GM19397 (cell line): ENCODE data around the gene HS2ST1.
A peak's percentile ranks its signal among the peaks of the same experiment; 100 is the strongest.

Source experiments
- ATAC-seq: cut with Tn5 transposase; IDR thresholded peaks from one replicate; pipeline ENCODE4 v1.9.1; 2021; ENCODE audit warnings: mild to moderate bottlenecking, moderate library complexity; ENCODE audit not compliant: unreplicated experiment

HS2ST1 gene

DNA sequence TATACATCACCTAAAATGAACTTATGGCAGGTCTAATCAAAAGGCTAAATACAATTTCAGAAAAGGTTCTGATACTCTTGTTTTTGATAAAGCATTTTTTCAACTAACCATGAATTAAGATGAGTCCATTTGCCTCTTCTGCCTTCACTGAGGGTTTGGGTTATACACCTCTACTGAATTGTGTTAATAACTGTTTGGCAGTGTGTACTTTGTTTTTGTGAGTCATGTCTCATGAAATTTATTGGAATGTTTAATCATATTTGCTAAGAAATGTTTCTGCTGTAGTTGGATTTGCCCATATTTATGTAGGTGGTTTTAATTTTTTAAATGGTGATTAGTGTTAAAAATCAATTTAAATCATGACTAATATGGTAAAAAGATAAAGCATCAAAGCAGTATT is 190.5 kb downstream of the HS2ST1 start:
- ATAC-seq = no peak

DNA sequence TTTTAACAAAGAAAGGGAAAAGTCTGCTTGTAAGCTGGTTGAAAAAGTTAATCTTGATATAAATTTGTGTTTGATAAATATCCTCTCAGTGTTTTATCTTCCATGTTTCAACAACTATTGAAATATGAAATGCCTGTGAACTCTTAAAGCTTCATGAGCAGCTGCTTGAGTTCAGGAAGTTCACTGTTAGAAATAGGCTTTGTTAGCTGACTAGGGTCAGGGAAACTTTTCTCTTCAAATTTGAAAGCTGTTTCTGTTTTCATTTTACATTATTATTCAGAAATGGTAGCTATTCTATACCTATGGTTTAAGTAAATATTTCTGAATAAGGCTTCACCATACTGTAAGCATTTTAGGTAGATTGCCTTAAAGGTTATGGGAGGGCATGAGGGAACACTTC is 191.7 kb downstream of the HS2ST1 start:
- no peak for ATAC-seq

DNA sequence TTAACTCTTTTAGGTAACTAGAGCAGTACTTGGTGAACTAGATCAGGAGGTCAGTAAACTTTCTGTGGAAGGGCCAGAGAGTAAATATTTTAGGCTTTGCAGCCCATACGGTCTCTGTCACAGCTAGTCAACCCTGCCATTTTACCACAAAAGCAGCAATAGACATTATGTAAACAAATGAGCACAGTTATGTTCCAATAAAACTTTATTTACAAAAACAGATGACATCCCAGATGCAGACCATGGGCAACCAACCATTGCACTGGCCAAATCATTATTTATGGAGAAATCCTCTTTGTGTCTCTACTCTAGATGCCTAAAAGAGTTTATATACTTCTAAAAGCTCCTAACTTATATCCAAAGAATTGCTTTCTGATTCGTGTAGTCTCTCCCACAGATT is 192.4 kb downstream of the HS2ST1 start:
- ATAC-seq = no peak

DNA sequence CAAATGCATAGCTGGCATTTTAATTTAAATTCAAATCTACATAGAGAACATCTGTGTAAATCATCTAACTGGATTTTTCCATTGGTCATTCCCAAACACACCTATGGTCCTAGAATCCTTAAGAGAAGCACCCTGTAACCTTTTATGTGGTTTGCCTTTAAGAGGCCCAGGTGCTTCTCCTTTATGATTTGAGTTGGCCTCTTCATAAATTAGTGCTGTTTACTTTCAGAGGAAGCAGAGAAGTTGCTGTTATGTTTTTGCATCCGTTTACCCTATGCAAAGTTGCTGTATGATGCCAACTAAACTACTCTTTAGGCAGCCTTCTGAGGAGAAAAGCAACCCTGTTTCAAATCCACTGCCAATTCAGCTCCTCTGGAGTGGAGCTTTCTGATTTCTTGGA is 193.8 kb downstream of the HS2ST1 start:
- ATAC-seq = no peak

DNA sequence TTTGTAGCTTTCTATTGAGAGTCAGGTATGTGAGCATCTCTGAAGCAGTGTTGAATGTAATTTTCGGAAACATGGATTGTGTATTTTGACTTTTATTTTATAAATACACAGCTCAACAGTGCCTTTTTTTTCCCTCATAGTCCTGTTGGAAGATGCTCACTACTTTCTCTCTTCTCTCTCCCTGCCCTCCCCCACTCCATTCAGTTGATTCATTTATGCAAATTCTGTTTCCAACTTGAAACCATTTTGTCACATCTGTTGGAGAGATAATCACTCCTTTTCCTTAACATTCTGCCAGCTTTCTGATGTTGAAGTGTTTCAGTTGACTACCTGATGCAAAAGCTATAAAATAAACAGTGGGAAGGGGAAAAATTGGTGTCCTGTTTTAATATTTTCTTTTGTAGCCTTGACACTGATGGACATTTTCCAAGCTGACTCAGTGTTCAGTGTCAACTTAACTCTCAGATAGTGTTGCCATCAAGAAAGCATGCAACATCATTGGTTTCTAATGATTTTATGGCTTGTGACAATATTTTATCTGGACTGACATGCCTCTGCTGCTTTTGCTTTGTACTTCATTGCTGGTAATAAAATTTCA is 194.5 kb downstream of the HS2ST1 start:
- ATAC-seq = no peak

DNA sequence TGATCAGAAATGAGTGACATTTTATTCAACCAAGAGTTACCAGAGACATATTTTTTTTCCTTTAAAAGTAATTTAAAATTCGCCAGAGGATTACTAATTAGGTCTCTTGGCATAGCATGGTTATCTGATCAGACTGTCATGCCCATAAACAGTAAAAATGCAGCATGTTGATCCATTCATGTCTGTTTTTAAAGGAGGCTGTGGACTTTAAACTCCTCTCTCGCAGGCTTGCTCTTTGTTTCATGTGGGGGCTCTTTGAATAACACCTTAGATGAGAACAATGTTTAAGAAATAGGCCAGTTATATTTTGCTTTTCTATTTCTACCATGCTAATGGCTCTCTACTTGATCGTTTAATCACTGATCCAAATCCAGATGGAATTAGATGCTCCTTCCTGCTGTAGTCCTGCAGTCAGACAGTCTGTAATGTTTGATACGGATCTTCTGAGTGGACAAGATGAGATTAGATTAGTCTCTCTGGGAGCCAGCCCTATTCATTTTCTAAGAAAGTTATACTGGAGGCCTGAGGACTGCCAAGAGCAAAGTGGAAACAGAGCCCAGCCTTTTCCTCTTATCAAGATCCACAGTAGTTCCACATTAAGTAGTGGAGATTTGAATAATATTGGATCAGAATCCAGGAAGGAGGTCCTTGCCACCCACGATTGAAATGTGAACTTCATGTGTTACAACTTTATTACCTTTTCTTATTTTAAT is 197.4 kb downstream of the HS2ST1 start:
- ATAC-seq = no peak

DNA sequence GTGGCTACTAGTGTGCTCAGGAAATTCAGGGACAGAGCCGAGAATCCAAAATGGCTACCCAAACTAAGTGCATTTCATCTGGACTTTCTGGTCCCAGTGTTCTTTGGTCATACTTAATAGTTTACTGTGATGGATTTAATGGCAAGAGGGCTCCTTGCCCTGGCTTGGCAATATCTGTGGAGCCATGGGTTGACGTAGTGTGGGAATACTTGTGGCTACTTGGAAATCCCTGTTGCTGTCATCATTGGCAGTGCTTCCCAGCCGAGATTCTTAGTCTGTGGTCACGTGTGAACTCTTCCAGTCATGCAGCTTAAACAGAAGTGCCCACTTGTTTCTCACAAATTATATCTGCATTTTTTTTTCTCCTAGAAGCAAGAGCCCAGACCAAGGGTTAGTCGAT is 198.9 kb downstream of the HS2ST1 start:
- ATAC-seq = no peak

DNA sequence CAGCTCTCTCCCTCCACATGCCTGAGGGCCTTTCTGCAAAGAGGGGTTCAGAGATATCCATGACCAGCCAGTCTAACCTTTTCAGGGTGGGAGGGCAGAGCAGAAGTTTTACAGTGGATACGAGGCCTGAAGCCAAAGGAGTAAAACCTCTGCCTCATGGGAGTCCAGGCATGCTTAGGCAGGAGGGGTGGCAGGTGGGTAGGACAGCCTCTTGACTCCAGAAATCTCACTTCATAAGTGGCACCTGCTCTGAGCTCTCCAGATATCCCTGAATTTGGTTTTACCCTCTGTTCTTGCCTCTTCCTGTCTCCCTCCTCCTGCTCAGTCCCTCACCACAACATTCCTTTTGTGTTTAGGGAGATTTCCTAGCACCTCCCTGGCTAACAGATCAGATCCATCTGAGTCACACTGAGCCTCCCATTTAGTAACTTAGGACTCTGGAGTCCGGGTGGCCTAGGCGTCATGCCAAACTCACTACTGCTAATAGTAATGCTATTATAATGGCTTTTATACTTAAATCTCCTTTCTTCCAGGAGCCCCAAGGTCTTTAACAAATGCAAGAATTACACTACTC is 201.0 kb downstream of the HS2ST1 start:
- no peak for ATAC-seq

DNA sequence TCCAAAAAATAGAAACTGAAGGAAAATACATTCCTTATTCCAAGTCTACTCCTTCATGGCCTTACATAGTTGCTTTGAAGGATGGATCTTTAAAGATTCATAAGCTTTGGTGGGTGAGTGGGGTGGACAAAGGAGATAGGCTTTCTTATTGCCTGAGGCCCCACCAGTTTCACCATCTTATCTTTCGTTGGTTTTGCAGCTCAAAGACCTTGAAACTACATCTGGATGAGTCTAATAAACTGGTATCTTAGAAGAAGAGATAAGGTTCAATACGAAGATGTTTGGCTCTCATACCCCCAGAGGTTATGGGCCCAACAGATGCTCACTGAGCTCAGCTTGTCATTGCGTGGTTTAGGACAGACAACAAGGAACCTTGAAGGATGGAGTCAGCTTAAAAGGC is 201.5 kb downstream of the HS2ST1 start:
- no peak for ATAC-seq

DNA sequence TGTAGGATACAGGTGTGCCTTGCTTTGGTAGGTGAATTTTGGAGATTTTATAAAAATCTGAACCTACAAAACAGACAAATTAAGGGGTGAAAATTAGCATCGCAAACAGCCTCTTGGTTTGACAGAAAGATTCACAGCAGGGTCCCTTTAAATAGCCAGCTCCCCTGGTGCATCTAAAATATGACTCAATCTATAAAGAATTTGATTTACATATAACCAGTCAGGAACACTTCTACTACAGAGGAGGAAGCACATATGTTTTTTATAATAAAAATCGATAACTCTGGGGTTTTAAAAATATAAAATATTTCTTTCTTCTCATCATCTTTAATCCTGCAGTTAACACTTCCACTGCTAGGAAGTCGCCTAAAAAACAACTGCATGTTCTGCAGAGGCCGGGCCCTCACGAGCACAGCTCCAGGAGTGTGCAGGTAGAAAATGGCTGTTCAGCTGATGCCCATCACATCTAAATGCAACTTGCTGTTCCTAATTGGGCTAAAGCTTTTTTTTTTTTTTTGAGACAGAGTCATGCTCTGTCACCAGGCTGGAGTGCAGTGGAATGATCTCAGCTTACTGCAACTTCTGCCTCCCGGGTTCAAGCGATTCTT is 203.4 kb downstream of the HS2ST1 start:
- ATAC-seq = no peak

DNA sequence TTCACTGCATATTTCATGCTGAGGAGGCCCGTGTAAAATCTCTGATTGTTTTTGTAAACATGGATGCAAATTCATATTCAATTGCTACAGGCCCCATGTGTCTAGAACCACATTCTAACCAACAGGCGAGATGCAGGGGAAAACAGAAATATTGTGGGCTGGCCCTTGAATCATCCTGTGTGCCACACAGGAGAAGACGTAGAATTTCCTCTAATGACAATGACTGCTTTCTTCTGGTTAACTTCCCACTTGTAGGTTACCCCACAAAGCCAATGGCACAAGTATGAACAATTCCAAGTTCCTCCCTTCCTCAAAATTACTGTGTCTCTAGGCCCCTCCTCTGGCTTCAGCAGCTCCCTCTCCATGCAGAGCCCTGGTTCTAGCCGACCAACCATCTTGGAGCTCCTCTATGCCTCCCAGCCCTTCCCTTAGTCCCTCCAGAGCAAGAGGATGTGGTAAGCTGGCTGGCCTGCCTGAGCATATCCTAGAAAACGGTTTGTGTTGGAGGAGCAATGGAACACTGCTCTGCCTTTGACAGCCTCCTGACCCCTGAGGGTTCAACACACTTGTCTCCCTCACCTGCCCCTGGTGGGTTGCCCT is 205.2 kb downstream of the HS2ST1 start:
- no peak for ATAC-seq

DNA sequence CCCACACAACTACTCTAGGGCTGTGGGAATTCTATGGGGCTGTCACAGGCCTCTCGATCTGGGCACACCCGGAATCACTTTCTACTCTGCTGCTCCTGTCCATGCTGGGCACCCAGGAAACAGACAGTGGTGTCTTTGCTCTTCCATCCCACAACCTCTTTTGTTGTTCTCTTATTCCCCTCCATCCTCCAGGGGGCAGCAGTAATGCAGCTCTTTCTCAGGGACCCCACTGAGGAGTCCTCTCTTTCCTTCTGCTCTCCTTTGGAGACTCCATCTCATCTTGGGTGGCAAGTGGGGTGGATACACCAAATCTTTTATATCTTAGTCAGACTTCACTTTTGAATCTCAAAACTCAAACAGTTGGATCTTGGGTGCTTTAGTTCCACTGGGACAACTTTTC is 206.3 kb downstream of the HS2ST1 start:
- no peak for ATAC-seq

DNA sequence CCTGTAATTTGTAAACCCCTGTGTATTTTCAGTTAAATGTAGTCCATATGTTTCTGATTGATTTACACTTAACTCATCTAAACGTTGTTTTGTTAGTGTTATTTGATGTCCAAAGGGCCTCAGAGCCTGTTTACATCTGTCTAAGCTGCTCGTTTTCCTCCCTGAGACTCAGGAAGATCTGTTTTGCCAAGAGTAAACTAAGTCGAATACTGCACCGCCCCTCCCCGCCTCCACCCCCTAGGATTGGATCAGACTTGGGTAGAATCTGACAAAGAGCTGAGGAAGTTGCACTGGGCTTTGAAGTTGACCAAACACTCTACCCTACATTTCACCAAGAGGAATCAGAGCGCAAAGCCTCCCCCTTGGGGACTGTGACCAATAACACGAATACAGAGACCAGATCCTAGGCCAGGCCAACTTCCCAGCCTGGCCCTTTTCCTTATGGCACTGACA is 207.3 kb downstream of the HS2ST1 start:
- ATAC-seq = no peak

DNA sequence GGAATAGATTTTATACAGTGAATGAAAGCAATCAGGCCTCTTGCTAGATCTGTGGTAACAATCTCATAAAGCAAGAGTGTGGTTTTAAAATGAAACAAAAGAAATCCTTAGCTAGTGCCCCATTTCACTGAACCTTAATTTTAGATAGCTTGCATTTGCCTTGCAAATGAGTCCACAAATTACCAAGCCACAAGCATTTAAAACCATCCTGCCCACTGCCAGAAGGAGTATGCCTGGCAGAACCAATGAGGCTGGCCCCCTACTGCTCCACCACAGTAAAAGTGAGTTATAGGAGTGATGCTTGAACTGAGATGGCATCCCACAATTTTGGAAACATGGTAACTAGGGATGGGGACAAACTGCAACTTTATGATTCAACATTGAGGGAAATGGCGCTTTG is 207.8 kb downstream of the HS2ST1 start:
- no peak for ATAC-seq

DNA sequence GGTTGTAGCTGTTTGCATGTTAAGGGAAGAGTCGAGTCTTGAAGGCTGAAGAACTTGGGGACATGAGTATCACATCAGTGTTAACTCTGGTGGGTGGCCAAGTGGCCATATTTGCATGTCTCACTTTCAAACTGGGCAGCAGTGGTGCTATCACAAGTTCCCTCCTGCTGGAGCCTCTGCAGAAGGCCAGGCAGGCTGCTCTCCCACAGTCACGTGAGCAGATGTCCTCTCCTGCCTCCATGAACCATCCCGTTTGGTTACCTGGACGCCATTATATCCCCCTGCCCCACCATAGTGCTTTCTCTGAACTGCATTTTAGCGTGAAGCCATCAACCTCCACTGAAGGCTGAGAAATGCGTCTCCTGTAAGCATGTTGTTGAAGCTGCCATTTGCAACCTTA is 209.2 kb downstream of the HS2ST1 start:
- no peak for ATAC-seq

DNA sequence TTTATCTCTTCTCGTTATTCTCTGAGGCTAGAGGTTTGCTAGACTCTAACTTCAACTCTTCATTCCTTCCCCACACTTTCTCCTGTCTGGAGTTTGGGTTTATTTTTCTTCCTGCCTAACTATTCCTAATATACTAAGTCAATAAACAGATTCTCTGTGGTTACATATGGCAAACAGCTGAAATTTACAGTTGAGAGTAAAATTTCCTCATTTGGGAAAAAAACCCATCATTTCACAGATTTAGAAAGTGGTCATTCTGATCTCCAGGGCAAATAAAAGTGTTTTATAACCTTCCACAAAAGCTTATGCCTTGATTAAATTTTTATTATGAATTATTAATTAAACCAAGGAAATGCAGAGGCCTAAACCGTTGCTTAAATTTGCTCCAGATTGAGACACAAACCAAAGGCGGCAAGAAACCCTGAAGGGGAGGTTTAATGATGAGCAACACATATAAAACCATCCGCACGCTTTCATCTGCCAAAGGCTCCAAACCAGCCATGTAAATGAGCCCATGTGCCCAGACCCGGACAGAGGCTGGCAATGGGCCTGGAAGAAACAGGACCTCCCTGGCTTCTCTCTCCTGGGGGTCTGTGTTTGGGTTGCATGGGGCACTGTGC is 212.6 kb downstream of the HS2ST1 start:
- ATAC-seq = no peak

DNA sequence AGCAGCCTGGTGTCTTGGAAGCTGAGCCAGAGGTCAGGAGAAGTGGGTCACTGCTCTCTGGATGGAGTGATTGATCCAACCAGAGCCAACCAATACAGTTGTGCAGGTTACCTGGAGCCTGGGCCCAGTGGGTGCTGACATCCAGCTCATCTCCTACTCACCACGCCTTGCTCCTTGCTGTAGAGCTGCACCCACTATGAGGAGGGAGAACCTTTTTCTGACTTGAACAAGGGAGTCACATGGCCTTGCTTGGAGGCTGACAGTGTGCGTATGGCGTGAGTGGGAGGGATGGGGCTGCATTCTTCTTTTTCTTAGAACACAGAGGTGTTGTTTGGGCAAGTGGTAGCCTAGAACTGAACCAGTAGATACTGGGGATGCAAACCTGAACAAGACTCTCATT is 213.1 kb downstream of the HS2ST1 start:
- ATAC-seq = no peak

DNA sequence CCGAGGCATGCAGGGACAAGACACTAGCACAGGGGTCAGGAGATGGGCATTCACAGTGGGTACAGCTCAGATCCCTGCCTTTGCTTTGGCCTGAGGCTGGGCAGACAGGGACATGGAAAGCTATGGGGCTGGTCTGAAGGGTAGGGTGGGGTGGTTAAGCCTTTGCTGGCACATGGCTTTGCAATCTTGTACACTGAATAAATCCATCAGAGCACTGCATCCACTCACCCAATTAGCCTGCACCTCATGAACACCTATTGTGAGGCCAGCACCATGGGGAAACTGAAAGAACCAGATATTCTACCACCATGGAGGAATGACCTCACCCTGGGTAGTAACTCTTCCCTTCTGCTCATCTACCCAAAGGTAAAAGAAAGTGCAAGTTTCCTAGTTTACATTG is 214.6 kb downstream of the HS2ST1 start:
- no peak for ATAC-seq

DNA sequence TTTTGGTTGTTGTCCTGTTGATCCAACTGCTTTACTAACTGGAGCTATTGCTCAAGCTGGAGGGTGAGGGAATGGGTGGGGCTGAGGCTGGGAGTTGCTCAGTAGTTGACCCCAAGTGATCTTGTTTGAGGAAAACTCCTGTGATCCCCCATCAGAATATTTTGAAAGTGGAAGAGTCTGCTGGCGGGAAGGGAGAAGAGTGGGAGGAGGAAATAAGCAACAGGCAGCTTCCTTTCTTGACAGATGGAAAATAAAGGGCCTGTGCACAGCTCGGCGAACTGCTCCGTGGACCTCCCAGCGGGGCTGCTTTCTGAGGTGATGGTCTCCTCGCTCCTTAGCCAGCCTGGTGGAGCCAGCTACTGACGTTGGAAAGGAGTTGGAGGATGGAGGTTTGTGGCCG is 215.2 kb downstream of the HS2ST1 start:
- no peak for ATAC-seq

DNA sequence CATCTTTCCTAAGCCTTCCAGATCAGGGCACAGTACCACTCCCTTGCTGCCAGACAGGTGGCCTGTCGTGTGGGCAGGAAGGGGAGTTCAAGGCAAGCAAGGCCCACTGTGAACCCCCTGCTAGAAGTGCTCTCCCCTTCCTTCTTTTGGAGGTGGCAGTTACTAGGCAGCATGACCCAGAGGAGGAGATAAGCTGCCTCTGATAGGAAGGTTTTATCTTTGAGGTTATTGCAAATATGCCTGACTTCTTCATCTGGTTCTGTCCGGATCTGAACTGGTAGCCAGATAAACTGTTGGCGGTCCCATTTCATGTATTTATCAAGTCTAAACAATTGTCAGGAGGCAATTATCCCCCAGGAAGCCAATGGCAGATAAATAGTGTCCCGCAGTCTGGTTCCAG is 216.0 kb downstream of the HS2ST1 start:
- ATAC-seq = no peak

DNA sequence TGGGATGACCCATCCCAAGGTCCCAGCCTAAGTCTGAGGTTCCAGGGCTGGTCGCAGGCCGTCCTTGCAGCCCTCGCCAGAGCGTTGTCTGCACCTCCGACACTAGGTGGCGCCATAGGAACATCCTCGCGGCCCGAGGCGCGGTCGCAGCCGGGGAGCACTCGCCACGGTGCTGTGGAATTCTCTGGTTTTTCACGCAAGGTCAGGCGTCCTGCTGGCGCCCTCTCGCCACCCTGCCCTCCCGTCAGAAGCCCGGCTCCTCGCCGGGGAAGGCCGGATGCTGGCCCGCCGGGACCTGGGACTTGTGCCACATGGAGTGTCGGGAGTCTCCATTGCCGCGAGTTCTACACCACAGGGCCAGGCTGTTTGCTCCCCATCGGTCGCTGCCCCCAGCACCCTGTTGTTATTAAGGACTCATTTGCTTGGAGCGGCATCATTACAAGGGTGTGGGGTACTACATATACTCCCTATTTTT is 217.4 kb downstream of the HS2ST1 start:
- ATAC-seq = peak; percentile 97
